ENCODE results near the gene TINAGL1. TPM values are rescaled to one million over a fixed set of nuclear protein-coding genes. Genes with fewer than 3 reads are reported as not detected.

Gene TINAGL1
- total and polyA plus RNA-seq, 2 experiments from 2014 or later, result 1.1 to 3.5 TPM

DNA sequence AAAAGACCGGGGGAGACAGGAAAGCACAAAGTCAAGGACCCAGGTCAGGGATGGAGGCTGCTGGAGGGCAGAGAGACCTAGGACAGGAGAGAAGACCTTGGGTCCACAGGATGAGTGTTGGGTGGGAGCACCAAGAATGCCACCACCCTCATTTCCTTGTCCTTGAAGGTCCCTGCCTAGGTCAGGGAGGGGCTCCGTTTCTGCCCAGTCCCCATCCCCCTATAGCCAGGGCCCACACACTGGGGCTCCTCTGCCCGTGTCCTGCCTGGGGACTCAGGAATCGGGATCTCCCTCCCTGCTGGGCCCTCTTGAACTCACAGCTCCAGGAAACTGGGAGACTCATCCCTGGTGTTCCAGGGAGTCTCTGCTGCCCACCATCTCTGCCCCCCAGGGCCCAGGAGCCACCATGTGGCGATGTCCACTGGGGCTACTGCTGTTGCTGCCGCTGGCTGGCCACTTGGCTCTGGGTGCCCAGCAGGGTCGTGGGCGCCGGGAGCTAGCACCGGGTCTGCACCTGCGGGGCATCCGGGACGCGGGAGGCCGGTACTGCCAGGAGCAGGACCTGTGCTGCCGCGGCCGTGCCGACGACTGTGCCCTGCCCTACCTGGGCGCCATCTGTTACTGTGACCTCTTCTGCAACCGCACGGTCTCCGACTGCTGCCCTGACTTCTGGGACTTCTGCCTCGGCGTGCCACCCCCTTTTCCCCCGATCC, 584 bp downstream of the TINAGL1 start:
- no peaks in the 10 kb centered on the region for H3K36me3 ChIP-seq (ENCODE audit: low read depth)
- no peak overlapping the region for H3K9ac ChIP-seq
- H3K4me3 ChIP-seq, result no peak overlapping the region
- H3F3A ChIP-seq (ENCODE audit: insufficient read depth), result peaks cover 26% of the 10 kb centered on the region
- no peak for DNase-seq
- H3K4me1 ChIP-seq (ENCODE audit: insufficient read depth), result peaks cover 51% of the 10 kb centered on the region
- H2AFZ ChIP-seq, result no peak overlapping the region
- in situ Hi-C loops (cut with MboI), result no loop called here
- TF ChIP-seq EZH2phosphoT487 (IDR thresholded peaks at IDR 0.05; ENCODE audit: insufficient read depth, low read depth) (no peak), EZH2 (IDR thresholded peaks at IDR 0.05; ENCODE audit: insufficient read depth, poor library complexity, severe bottlenecking) (no peak)
- H3K27me3 ChIP-seq (replicated peaks; ENCODE audit: insufficient read depth), result no peaks in the 10 kb centered on the region
- H4K20me1 ChIP-seq (ENCODE audit: insufficient read depth), result no peaks in the 10 kb centered on the region
- no peaks in the 10 kb centered on the region for H3K9me3 ChIP-seq (ENCODE audit: low read depth)
- no peaks in the 10 kb centered on the region for H3K9me2 ChIP-seq (ENCODE audit: insufficient read depth)
- WGBS, 2 experiments (ENCODE audit: low coverage in 1 of 2, low lambda C conversion rate in 2 of 2, missing lambda C conversion rate in 2 of 2), result 88 to 94% methylated on average over 18 to 22 of the region's 27 CpGs
- no peak overlapping the region for H3K4me2 ChIP-seq (ENCODE audit: unreplicated experiment)
- H3K27ac ChIP-seq, result no peak overlapping the region
- H3K79me2 ChIP-seq (ENCODE audit: insufficient read depth), result no peaks in the 10 kb centered on the region

DNA sequence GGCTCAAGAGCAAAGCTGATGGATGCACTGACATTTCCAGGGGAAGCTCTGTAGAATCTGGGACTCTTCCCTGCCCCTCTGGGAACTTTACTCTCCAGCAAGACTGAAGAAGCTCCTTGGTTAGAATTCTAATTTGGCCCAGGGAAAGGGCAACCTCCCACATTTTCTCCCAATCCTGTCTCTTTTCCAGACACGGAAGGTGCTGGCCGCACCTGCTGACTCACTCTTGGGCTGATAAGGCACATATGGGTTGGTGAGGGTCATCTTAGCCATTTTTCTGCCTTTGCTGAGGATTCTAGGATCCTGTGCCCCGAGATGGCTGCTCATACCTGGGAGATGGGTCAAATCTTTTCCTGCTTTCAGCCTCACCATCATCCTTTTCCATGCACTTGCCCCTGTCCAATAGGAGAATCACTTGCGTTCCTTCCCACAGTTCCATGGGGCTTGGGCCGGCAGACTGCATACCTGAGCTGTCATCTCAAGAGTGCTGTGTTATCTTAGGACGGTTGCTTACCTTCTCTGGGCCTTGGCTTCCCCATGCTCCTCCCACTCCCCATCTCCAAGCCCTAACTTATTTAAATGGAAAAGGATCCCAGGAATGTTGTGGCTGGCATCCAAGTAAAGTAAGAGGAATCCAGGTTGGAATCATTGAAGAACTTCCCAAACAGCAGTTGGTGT, 1.3 kb downstream of the TINAGL1 start:
- H3K9me3 ChIP-seq (ENCODE audit: low read depth), result no peaks in the 10 kb centered on the region
- H3K4me2 ChIP-seq (ENCODE audit: unreplicated experiment), result no peak overlapping the region
- H4K20me1 ChIP-seq (ENCODE audit: insufficient read depth), result no peaks in the 10 kb centered on the region
- H3K4me3 ChIP-seq, result no peak overlapping the region
- H3K27ac ChIP-seq, result no peak overlapping the region
- H3F3A ChIP-seq (ENCODE audit: insufficient read depth), result peaks cover 29% of the 10 kb centered on the region
- in situ Hi-C loops (cut with MboI), result no loop called here
- H2AFZ ChIP-seq, result no peak overlapping the region
- 79 to 81% methylated on average over 6 of the region's 6 CpGs for WGBS, 2 experiments (ENCODE audit: low coverage in 1 of 2, low lambda C conversion rate in 2 of 2, missing lambda C conversion rate in 2 of 2)
- TF ChIP-seq EZH2 (IDR thresholded peaks at IDR 0.05; ENCODE audit: insufficient read depth, poor library complexity, severe bottlenecking) (no peak), EZH2phosphoT487 (IDR thresholded peaks at IDR 0.05; ENCODE audit: insufficient read depth, low read depth) (no peak)
- H3K79me2 ChIP-seq (ENCODE audit: insufficient read depth), result no peaks in the 10 kb centered on the region
- no peaks in the 10 kb centered on the region for H3K36me3 ChIP-seq (ENCODE audit: low read depth)
- DNase-seq, result no peak
- H3K27me3 ChIP-seq (replicated peaks; ENCODE audit: insufficient read depth), result no peaks in the 10 kb centered on the region
- H3K9ac ChIP-seq, result no peak overlapping the region
- no peaks in the 10 kb centered on the region for H3K9me2 ChIP-seq (ENCODE audit: insufficient read depth)
- peaks cover 50% of the 10 kb centered on the region for H3K4me1 ChIP-seq (ENCODE audit: insufficient read depth)

GRCh38 chr1:31579374-31579773, 3.1 kb downstream of the TINAGL1 start:
- Histone ChIP-seq H3K4me3 (no peak overlapping the region), H3K9me2 (ENCODE audit: insufficient read depth) (no peaks in the 10 kb centered on the region), H3K9me3 (ENCODE audit: low read depth) (no peaks in the 10 kb centered on the region), H3K79me2 (ENCODE audit: insufficient read depth) (no peaks in the 10 kb centered on the region), H3K4me2 (ENCODE audit: unreplicated experiment) (no peak overlapping the region), H3K27me3 (replicated peaks; ENCODE audit: insufficient read depth) (no peaks in the 10 kb centered on the region), H2AFZ (no peak overlapping the region), H4K20me1 (ENCODE audit: insufficient read depth) (no peaks in the 10 kb centered on the region), H3K4me1 (ENCODE audit: insufficient read depth) (peaks cover 35% of the 10 kb centered on the region), H3K36me3 (ENCODE audit: low read depth) (no peaks in the 10 kb centered on the region), H3K9ac (no peak overlapping the region), H3F3A (ENCODE audit: insufficient read depth) (peaks cover 15% of the 10 kb centered on the region), H3K27ac (no peak overlapping the region)
- in situ Hi-C loops (cut with MboI), result no loop called here
- TF ChIP-seq EZH2phosphoT487 (IDR thresholded peaks at IDR 0.05; ENCODE audit: insufficient read depth, low read depth), result no peak
- TF ChIP-seq EZH2 (IDR thresholded peaks at IDR 0.05; ENCODE audit: insufficient read depth, poor library complexity, severe bottlenecking), result no peak
- no peak for DNase-seq
- WGBS, 2 experiments (ENCODE audit: low coverage in 1 of 2, low lambda C conversion rate in 2 of 2, missing lambda C conversion rate in 2 of 2), result 77 to 82% methylated on average over 5 of the region's 5 CpGs

GRCh38 chr1:31580513-31580870, 4.2 kb downstream of the TINAGL1 start:
- H3K4me1 ChIP-seq (ENCODE audit: insufficient read depth), result peaks cover 24% of the 10 kb centered on the region
- DNase-seq, result no peak
- WGBS, 2 experiments (ENCODE audit: low coverage in 1 of 2, low lambda C conversion rate in 2 of 2, missing lambda C conversion rate in 2 of 2), result 74 to 76% methylated on average over 5 of the region's 5 CpGs

More at GRCh38 chr1:31580513-31580870, 4.2 kb downstream of the TINAGL1 start:
- Histone ChIP-seq H2AFZ (no peak overlapping the region), H3K36me3 (ENCODE audit: low read depth) (no peaks in the 10 kb centered on the region), H3K9ac (no peak overlapping the region), H3K79me2 (ENCODE audit: insufficient read depth) (no peaks in the 10 kb centered on the region), H3K9me3 (ENCODE audit: low read depth) (no peaks in the 10 kb centered on the region), H3K4me3 (no peak overlapping the region), H3K27me3 (replicated peaks; ENCODE audit: insufficient read depth) (no peaks in the 10 kb centered on the region), H3K9me2 (ENCODE audit: insufficient read depth) (no peaks in the 10 kb centered on the region), H3F3A (ENCODE audit: insufficient read depth) (peaks cover 8% of the 10 kb centered on the region; the same call in 1 of the 2 replicates), H3K27ac (no peak overlapping the region), H4K20me1 (ENCODE audit: insufficient read depth) (no peaks in the 10 kb centered on the region), H3K4me2 (ENCODE audit: unreplicated experiment) (no peak overlapping the region)
- in situ Hi-C loops (cut with MboI), result no loop called here
- no peak for TF ChIP-seq EZH2 (IDR thresholded peaks at IDR 0.05; ENCODE audit: insufficient read depth, poor library complexity, severe bottlenecking)
